ENCODE results near the gene TMEM255B.
"Not testable (repeated sequence)": the region's sequence is repeated elsewhere in the genome, so short reads cannot be mapped to it uniquely, and the experiment has no call there.

TMEM255B gene

GRCh38 chr13:113794764-113795173 lies 35.7 kb downstream of the TMEM255B start:
- no peak overlapping the region for H3K23ac ChIP-seq (ENCODE audit: low read length)
- no peak overlapping the region for H3K9ac ChIP-seq (ENCODE audit: low read length)
- no peaks in the 10 kb centered on the region for H3K4me1 ChIP-seq (ENCODE audit: control insufficient read depth, low read depth, low read length)
- no peaks in the 10 kb centered on the region for H3K36me3 ChIP-seq (ENCODE audit: control insufficient read depth, insufficient read depth, low read length)
- DNase-seq, result no peak
- H4K8ac ChIP-seq (ENCODE audit: low read depth, low read length), result no peak overlapping the region
- H2BK15ac ChIP-seq (replicated peaks; ENCODE audit: low read depth), result no peak overlapping the region
- H3K79me1 ChIP-seq (ENCODE audit: low read length), result no peaks in the 10 kb centered on the region
- no peak overlapping the region for H2AK5ac ChIP-seq (ENCODE audit: low read length)
- H3K79me2 ChIP-seq (ENCODE audit: control insufficient read depth, insufficient read depth, low read length), result no peaks in the 10 kb centered on the region
- H3K4me3 ChIP-seq (ENCODE audit: low read length), result no peak overlapping the region
- no peak overlapping the region for H2BK120ac ChIP-seq (ENCODE audit: low read depth, low read length)
- H2BK5ac ChIP-seq (ENCODE audit: low read length), result no peak overlapping the region
- H3K4me2 ChIP-seq (ENCODE audit: low read length), result no peak overlapping the region
- H3K27ac ChIP-seq (ENCODE audit: low read depth, low read length), result no peak overlapping the region
- H4K5ac ChIP-seq (ENCODE audit: low read length), result no peak overlapping the region
- no CpG with 5 or more reads among the region's 24 CpGs for WGBS (ENCODE audit: extremely low coverage, insufficient coverage, low lambda C conversion rate)
- H3K27me3 ChIP-seq (ENCODE audit: insufficient read depth, low read length, poor library complexity), result no peaks in the 10 kb centered on the region
- H3K4ac ChIP-seq (ENCODE audit: low read depth, low read length), result no peak overlapping the region
- H3K18ac ChIP-seq (ENCODE audit: low read length), result no peak overlapping the region
- no peak overlapping the region for H3K56ac ChIP-seq (ENCODE audit: low read length)

GRCh38 chr13:113795362-113795761 lies 36.3 kb downstream of the TMEM255B start:
- not testable (repeated sequence) for H3K79me1 ChIP-seq (ENCODE audit: low read length); H3K4me1 ChIP-seq (ENCODE audit: control insufficient read depth, low read depth, low read length); H4K5ac ChIP-seq (ENCODE audit: low read length); H2BK120ac ChIP-seq (ENCODE audit: low read depth, low read length); H3K23ac ChIP-seq (ENCODE audit: low read length); H4K8ac ChIP-seq (ENCODE audit: low read depth, low read length); H3K18ac ChIP-seq (ENCODE audit: low read length); H3K4me2 ChIP-seq (ENCODE audit: low read length); H3K27me3 ChIP-seq (ENCODE audit: insufficient read depth, low read length, poor library complexity); H3K27ac ChIP-seq (ENCODE audit: low read depth, low read length); DNase-seq; H2BK5ac ChIP-seq (ENCODE audit: low read length); H3K9ac ChIP-seq (ENCODE audit: low read length); H2AK5ac ChIP-seq (ENCODE audit: low read length); H2BK15ac ChIP-seq (replicated peaks; ENCODE audit: low read depth); H3K79me2 ChIP-seq (ENCODE audit: control insufficient read depth, insufficient read depth, low read length); H3K56ac ChIP-seq (ENCODE audit: low read length); H3K36me3 ChIP-seq (ENCODE audit: control insufficient read depth, insufficient read depth, low read length); H3K4me3 ChIP-seq (ENCODE audit: low read length); H3K4ac ChIP-seq (ENCODE audit: low read depth, low read length)
- no CpG with 5 or more reads among the region's 1 CpG for WGBS (ENCODE audit: extremely low coverage, insufficient coverage, low lambda C conversion rate)

GRCh38 chr13:113796211-113796963 lies 37.4 kb downstream of the TMEM255B start:
- no peaks in the 10 kb centered on the region for H3K4me1 ChIP-seq (ENCODE audit: control insufficient read depth, low read depth, low read length)
- H4K5ac ChIP-seq (ENCODE audit: low read length), result no peak overlapping the region
- peak overlapping the region; percentile 45 for H3K23ac ChIP-seq (ENCODE audit: low read length)
- no peaks in the 10 kb centered on the region for H3K79me2 ChIP-seq (ENCODE audit: control insufficient read depth, insufficient read depth, low read length)
- H3K56ac ChIP-seq (ENCODE audit: low read length), result no peak overlapping the region
- no peak overlapping the region for H3K4me3 ChIP-seq (ENCODE audit: low read length)
- no peak overlapping the region for H2BK5ac ChIP-seq (ENCODE audit: low read length)
- no peak overlapping the region for H3K18ac ChIP-seq (ENCODE audit: low read length)
- H3K4ac ChIP-seq (ENCODE audit: low read depth, low read length), result no peak overlapping the region
- DNase-seq, result no peak
- no peak overlapping the region for H2BK15ac ChIP-seq (replicated peaks; ENCODE audit: low read depth)
- no peaks in the 10 kb centered on the region for H3K36me3 ChIP-seq (ENCODE audit: control insufficient read depth, insufficient read depth, low read length)
- no peaks in the 10 kb centered on the region for H3K27me3 ChIP-seq (ENCODE audit: insufficient read depth, low read length, poor library complexity)
- H3K4me2 ChIP-seq (ENCODE audit: low read length), result no peak overlapping the region
- no peak overlapping the region for H2BK120ac ChIP-seq (ENCODE audit: low read depth, low read length)
- H4K8ac ChIP-seq (ENCODE audit: low read depth, low read length), result no peak overlapping the region
- H3K79me1 ChIP-seq (ENCODE audit: low read length), result no peaks in the 10 kb centered on the region
- H3K27ac ChIP-seq (ENCODE audit: low read depth, low read length), result no peak overlapping the region
- WGBS (ENCODE audit: extremely low coverage, insufficient coverage, low lambda C conversion rate), result no CpG with 5 or more reads among the region's 20 CpGs
- no peak overlapping the region for H2AK5ac ChIP-seq (ENCODE audit: low read length)
- no peak overlapping the region for H3K9ac ChIP-seq (ENCODE audit: low read length)

- Histone ChIP-seq H3K18ac (ENCODE audit: low read length) (no peak overlapping the region), H3K9ac (ENCODE audit: low read length) (no peak overlapping the region), H3K79me1 (ENCODE audit: low read length) (no peaks in the 10 kb centered on the region), H2AK5ac (ENCODE audit: low read length) (no peak overlapping the region), H4K5ac (ENCODE audit: low read length) (no peak overlapping the region), H3K79me2 (ENCODE audit: control insufficient read depth, insufficient read depth, low read length) (no peaks in the 10 kb centered on the region), H2BK120ac (ENCODE audit: low read depth, low read length) (no peak overlapping the region), H4K8ac (ENCODE audit: low read depth, low read length) (no peak overlapping the region), H3K36me3 (ENCODE audit: control insufficient read depth, insufficient read depth, low read length) (no peaks in the 10 kb centered on the region), H3K4me1 (ENCODE audit: control insufficient read depth, low read depth, low read length) (no peaks in the 10 kb centered on the region), H2BK15ac (replicated peaks; ENCODE audit: low read depth) (no peak overlapping the region), H3K56ac (ENCODE audit: low read length) (no peak overlapping the region), H3K27me3 (ENCODE audit: insufficient read depth, low read length, poor library complexity) (no peaks in the 10 kb centered on the region), H2BK5ac (ENCODE audit: low read length) (no peak overlapping the region), H3K23ac (ENCODE audit: low read length) (no peak overlapping the region), H3K4me3 (ENCODE audit: low read length) (no peak overlapping the region), H3K4me2 (ENCODE audit: low read length) (no peak overlapping the region), H3K4ac (ENCODE audit: low read depth, low read length) (no peak overlapping the region), H3K27ac (ENCODE audit: low read depth, low read length) (no peak overlapping the region)
- no CpG with 5 or more reads among the region's 30 CpGs for WGBS (ENCODE audit: extremely low coverage, insufficient coverage, low lambda C conversion rate)
- DNase-seq, result no peak
These were observed 38.1 kb downstream of the TMEM255B start for GRCh38 chr13:113796964-113797676.

GRCh38 chr13:113798200-113798811 lies 39.3 kb downstream of the TMEM255B start:
- H3K27ac ChIP-seq (ENCODE audit: low read depth, low read length), result no peak overlapping the region
- H4K8ac ChIP-seq (ENCODE audit: low read depth, low read length), result no peak overlapping the region
- no peak overlapping the region for H3K9ac ChIP-seq (ENCODE audit: low read length)
- no peak overlapping the region for H2BK15ac ChIP-seq (replicated peaks; ENCODE audit: low read depth)
- no peaks in the 10 kb centered on the region for H3K4me1 ChIP-seq (ENCODE audit: control insufficient read depth, low read depth, low read length)
- H3K18ac ChIP-seq (ENCODE audit: low read length), result no peak overlapping the region
- H4K5ac ChIP-seq (ENCODE audit: low read length), result no peak overlapping the region
- WGBS (ENCODE audit: extremely low coverage, insufficient coverage, low lambda C conversion rate), result 100% methylated on average over 2 of the region's 2 CpGs
- no peak overlapping the region for H3K4ac ChIP-seq (ENCODE audit: low read depth, low read length)
- no peaks in the 10 kb centered on the region for H3K79me2 ChIP-seq (ENCODE audit: control insufficient read depth, insufficient read depth, low read length)
- no peak overlapping the region for H2AK5ac ChIP-seq (ENCODE audit: low read length)
- DNase-seq, result no peak
- no peaks in the 10 kb centered on the region for H3K27me3 ChIP-seq (ENCODE audit: insufficient read depth, low read length, poor library complexity)
- H3K4me2 ChIP-seq (ENCODE audit: low read length), result no peak overlapping the region
- no peak overlapping the region for H3K4me3 ChIP-seq (ENCODE audit: low read length)
- no peak overlapping the region for H3K56ac ChIP-seq (ENCODE audit: low read length)
- no peaks in the 10 kb centered on the region for H3K36me3 ChIP-seq (ENCODE audit: control insufficient read depth, insufficient read depth, low read length)
- H2BK120ac ChIP-seq (ENCODE audit: low read depth, low read length), result no peak overlapping the region
- H2BK5ac ChIP-seq (ENCODE audit: low read length), result no peak overlapping the region
- H3K23ac ChIP-seq (ENCODE audit: low read length), result no peak overlapping the region
- H3K79me1 ChIP-seq (ENCODE audit: low read length), result no peaks in the 10 kb centered on the region
